HG02678 (cell line): Measurements from ENCODE around the gene ISOC2.
A peak's percentile ranks its signal among the peaks of the same experiment; 100 is the strongest.

Experiments used
- ATAC-seq: cut with Tn5 transposase; IDR thresholded peaks from one replicate; pipeline ENCODE4 v1.9.1; 2021; ENCODE audit warnings: mild to moderate bottlenecking, moderate library complexity; ENCODE audit not compliant: unreplicated experiment

The ISOC2 gene

DNA sequence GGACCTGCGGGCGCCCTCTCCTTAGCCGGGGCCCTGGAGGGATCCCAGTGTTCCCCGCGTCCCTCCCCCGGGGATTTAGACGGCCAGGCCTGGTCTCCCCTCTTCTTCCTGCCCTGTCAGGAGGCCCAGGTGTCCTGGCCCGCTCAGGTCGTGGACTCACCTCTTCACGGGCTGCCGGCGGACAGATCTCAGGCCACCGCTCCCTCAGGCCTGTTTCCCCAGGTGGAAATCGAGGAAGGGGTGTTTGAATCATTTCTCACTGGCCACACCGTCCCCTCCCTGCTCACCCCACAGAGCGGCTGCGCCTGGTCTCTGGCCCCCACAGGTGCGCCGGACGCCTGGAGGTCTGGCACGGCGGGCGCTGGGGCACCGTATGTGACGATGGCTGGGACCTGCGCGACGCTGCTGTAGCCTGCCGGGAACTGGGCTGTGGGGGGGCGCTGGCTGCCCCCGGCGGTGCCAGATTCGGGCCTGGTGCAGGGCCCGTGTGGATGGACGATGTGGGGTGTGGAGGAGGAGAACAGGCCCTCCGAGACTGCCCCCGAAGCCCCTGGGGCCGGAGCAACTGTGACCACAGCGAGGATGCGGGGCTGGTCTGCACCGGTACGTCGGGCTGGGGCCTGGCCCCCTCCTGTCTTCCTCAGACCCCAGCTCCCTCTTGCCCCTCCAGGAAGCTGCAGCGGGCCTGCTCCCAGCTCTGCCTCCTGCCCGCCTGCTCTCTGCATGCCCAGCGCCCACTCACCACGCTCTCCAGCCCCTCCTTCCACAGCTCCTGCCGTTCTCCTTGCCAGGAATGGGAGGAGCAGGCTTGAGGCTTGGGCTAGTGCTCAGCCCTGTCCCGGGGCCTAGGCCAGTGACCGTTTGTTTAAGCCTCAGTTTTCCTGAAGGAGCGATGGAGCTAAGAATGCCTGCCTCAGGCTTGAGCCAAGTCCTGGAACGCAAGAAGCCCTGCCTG, 29.3 kb upstream of the ISOC2 start:
- no peak for ATAC-seq

GRCh38 chr19:55489711-55490477, 28.5 kb upstream of the ISOC2 start:
- ATAC-seq, result no peak

GRCh38 chr19:55488986-55489710, 27.7 kb upstream of the ISOC2 start:
- ATAC-seq, result no peak

DNA sequence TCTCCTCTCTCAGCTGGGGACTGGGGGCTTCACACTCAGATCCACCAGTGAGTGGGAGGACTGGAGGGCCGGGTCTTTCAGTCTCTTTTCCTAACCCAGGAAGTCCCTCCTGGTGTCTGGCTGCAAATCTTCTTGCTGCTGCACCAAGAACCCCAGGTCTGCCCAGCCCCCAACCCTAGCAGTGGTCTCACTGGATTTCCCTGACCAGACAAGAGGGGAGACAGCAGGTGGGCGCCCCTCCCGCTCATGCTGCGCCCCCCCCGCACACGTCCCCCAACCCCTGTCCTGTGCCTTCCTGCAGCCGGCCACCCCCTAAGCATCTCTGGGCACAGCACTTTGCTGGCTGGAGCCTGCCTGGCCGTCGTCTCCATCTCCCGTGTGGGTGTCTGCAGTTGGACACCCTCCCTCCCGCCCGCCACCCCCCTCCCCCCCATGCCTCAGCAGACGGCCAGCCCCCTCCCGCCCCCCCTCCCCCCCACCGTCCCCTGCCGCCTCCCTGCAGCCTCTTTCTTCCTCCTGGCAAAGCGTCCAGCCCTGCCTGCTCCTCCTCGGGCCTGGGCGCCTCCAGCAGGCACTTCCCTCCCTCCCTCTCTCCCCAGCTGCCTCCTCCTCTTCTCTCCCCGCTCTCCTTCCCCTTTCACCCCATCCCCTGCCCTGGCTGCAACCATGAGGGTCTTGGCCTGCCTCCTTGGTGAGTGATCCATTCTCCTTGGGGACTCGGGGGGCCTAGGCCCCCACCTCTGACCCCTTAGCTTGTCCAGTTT, 26.7 kb upstream of the ISOC2 start, which contains the start of gene SSC5D:
SSC5D (plus strand) TSS at position 513 of the 764 bp plus-strand sequence; CDS start at position 667, 154 bp downstream.
- ATAC-seq, result no peak

DNA sequence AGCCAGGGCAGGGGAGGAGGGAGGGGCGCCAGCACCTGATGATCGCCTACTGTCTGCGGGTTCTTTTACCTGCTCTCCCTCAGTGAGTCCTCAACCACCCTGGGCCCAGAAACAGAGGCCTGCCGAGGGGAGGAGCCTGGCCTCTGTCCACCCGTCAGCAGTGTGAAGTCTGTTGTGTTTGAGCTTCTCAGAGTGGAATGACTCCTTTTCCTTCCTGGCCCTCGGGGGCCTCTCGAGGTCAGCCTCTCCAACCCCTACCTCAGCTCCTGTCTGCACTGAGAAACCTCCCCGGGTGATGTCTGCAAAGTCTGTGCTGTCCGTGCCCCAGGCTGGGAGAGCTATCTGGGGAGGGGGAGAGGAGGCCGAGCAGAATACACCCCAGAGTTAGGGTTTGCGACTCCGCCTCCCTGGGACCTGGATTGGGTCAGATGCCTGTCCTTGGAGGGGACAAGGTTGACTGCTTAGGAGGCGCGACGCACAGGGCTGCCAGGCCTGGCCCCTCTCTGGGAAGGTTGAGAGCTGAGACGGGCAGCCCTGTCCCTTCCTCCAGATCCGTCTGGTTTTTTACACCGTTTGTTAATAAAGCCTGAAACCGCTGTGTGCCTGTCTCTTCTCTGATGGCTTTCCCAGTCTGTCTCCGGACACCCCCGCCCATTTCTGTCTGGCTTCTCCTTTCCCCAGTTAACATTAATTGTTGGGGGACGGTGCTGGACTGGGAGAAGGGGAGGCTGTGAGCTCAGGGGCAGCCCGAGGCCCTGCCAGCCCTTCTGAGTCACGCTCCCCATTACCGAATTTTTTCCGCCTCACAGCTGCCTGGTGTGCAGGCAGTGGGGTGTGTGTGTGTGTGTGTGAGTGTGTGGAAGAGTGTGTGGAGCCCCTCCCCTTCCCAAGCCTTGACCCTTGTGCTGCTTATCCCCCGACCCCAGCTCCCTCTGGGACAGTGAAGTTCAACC, 25.8 kb upstream of the ISOC2 start:
- no peak for ATAC-seq

DNA sequence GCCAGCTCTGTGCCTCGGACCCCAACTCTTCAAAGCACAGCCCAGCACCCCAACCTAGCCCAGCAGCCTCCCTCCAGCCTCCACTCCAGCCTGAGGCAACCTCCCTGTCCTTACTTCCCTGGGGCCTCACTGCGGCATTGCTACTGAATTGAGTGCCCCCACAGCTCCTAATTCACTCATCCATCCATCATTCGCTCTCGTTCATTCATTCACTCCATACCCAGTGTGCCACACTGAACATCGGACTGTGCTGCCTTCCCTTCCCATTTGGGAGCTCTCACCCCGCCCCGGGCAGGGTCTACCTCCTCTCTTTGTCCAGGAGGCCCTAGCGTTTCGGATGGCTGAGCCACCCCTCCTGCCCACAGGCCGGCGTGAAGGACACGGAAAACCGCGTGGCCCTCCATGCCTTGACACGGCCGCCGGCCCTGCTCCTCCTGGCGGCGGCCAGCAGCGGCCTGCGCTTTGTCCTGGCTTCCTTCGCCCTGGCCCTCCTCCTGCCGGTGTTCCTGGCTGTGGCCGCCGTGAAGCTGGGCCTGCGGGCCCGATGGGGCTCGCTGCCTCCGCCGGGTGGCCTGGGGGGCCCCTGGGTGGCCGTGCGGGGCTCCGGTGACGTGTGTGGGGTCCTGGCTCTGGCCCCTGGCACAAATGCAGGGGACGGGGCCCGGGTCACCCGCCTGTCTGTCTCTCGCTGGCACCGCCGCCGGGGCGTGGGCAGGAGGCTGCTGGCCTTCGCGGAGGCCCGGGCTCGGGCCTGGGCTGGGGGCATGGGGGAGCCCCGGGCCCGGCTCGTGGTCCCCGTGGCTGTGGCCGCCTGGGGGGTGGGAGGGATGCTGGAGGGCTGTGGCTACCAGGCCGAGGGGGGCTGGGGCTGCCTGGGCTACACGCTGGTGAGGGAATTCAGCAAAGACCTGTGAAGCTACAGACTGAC, 24.9 kb upstream of the ISOC2 start:
- no peak for ATAC-seq

- no peak for ATAC-seq
Observed at GRCh38 chr19:55485439-55486011, 24.1 kb upstream of the ISOC2 start.

DNA sequence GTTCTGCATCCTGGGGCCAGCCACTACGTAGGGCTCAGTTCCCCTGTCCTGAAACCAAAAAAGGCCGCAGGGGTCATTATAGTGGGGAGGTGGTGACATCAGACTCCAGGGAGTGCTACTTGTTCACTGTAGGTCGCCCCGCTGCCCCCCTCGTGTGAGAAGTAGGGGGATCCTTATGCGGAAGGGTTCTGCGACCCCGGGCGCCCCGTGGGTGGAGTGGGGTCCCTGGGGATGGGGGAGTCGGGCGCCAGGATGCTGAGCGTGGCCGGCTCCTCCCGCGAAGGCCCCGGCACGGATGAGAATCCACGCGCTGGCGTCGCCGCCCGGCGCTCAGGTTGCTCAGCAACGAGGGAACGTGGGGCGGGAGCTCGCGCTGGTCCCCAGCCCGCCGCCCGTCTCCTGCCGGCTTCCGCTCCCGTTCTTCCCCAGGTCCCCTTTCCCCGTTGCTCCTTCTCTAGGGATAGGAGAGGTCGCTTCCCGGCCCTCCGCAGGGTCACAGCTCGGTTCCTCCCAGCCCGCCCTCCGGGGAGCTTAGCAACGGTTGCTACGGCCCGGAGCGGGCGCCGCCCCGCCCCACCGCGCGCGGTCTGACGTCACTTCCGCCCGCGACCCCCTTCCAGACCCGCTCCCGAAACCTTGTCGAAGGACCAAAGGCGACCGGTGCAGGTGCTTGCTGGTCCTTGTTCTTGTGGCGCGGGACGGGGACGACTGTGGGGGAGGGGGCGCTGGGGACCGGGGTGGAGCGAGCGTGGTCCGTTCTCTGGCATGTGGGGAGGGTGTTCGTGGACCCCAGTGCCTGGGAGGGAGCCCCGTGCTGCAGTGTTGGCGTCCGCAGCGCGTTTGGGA, 23.4 kb upstream of the ISOC2 start, which contains the start of gene NAT14:
NAT14 (plus strand) TSS at position 596 of the 846 bp plus-strand sequence. CDS start 521 bp downstream, outside the sequence.
- peak; percentile 64 for ATAC-seq

DNA sequence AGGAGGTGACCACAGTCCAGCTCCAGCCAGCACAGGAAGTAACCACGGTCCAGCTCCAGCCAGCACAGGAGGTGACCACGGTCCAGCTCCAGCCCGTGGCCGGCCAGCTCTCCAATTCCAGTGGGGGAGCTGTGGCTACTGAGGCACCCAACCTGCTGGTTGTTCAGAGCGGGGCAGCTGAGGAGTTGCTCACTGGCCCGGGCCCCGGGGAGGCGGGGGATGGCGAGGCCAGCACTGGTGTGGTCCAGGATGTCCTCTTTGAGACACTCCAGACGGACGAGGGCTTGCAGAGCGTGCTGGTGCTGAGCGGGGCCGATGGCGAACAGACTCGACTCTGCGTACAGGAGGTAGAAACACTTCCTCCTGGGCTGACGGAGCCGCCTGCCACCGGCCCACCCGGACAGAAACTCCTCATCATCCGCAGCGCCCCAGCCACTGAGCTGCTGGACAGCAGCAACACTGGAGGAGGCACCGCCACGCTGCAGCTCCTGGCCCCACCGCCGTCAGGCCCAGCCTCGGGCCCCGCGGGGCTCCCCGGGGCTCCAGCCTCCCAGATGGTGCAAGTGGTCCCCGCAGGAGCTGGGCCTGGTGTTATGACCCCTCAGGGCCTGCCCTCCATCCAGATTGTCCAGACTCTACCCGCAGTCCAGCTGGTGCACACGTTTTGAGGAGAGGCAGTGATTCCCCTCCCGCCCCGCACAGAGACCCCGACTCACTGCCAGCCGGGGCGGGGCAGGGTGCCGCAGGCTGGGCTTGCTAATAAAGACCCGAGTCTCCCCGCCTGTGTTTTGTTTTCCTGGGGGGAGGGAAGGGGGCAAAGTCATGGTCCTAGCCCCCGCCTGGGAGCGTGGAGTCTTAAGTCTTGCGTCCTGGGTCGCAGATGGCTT, 22.5 kb upstream of the ISOC2 start:
- no peak for ATAC-seq

GRCh38 chr19:55482967-55483705, 21.7 kb upstream of the ISOC2 start:
- ATAC-seq, result no peak

DNA sequence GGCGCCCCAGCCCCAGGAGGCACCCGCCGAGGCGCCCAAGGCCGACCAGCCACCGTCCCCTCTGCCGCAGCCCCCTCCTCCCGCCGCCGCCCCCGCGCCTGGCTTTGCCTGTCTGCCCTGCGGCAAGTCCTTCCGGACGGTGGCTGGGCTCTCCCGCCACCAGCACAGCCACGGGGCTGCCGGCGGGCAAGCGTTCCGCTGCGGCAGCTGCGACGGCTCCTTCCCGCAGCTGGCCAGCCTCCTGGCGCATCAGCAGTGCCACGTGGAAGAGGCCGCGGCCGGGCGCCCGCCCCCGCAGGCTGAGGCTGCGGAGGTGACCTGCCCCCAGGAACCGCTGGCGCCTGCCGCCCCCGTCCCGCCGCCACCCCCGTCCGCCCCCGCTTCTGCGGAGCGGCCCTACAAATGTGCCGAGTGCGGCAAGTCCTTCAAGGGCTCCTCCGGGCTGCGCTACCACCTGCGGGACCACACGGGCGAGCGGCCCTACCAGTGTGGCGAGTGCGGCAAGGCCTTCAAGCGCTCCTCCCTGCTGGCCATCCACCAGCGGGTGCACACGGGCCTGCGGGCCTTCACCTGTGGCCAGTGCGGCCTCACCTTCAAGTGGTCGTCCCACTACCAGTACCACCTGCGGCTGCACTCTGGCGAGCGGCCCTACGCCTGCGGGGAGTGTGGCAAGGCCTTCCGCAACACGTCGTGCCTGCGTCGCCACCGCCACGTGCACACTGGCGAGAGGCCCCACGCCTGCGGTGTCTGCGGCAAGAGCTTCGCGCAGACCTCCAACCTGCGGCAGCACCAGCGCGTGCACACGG, 20.9 kb upstream of the ISOC2 start:
- no peak for ATAC-seq

GRCh38 chr19:55481794-55482155, 20.3 kb upstream of the ISOC2 start:
- no peak for ATAC-seq

- ATAC-seq, result no peak
Observed at GRCh38 chr19:55481148-55481793, 19.8 kb upstream of the ISOC2 start.
